GM13977 (cell line): ENCODE results near the gene ZNF488.

Experiments
- DNase-seq: peaks from one replicate; pipeline ENCODE4 v3.0.0; 2012; ENCODE audit warnings: low spot score
- CTCF ChIP-seq: IDR thresholded peaks from 2 replicates; pipeline ENCODE4 v1.5.1; 2012; ENCODE audit warnings: mild to moderate bottlenecking, control low read depth; ENCODE audit not compliant: insufficient read depth; ENCODE audit errors: extremely low read depth, missing control alignments
- in situ Hi-C: fragments of 300-500 bp; cut with MboI; formaldehyde crosslinking; loops from one replicate; pipeline ENCODE4 v1.12.0; 2022; ENCODE audit warnings: low sequenced_read_pairs, low pct_unique_long_range_greater_than_20kb, mixed read lengths, inconsistent platforms; ENCODE audit not compliant: unreplicated experiment

ZNF488 gene

GRCh38 chr10:47351899-47352815 lies 31.9 kb downstream of the ZNF488 start:
- in situ Hi-C loops, result no loop called here
- no peak for TF ChIP-seq CTCF
- DNase-seq, result no peak

GRCh38 chr10:47350671-47351640 lies 33.1 kb downstream of the ZNF488 start:
- no peak for DNase-seq
- TF ChIP-seq CTCF, result no peak
- in situ Hi-C loops, result no loop called here

- in situ Hi-C loops, result no loop called here
- no peak for TF ChIP-seq CTCF
- DNase-seq, result no peak
Measured at GRCh38 chr10:47349941-47350371, 34.1 kb downstream of the ZNF488 start.

DNA sequence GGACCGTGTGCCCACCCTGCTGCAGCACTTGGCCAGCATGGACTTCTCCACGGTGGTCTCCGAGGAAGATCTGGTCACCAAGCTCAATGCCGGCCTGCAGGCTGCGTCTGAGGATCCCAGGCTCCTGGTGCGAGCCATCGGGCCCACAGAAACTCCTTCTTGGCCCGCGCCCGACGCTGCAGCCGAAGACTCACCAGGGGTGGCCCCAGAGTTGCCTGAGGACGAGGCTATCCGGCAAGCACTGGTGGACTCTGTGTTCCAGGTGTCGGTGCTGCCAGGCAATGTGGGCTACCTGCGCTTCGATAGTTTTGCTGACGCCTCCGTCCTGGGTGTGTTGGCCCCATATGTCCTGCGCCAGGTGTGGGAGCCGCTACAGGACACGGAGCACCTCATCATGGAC lies 34.6 kb downstream of the ZNF488 start:
- in situ Hi-C loops, result no loop called here
- no peak for DNase-seq
- no peak for TF ChIP-seq CTCF

DNA sequence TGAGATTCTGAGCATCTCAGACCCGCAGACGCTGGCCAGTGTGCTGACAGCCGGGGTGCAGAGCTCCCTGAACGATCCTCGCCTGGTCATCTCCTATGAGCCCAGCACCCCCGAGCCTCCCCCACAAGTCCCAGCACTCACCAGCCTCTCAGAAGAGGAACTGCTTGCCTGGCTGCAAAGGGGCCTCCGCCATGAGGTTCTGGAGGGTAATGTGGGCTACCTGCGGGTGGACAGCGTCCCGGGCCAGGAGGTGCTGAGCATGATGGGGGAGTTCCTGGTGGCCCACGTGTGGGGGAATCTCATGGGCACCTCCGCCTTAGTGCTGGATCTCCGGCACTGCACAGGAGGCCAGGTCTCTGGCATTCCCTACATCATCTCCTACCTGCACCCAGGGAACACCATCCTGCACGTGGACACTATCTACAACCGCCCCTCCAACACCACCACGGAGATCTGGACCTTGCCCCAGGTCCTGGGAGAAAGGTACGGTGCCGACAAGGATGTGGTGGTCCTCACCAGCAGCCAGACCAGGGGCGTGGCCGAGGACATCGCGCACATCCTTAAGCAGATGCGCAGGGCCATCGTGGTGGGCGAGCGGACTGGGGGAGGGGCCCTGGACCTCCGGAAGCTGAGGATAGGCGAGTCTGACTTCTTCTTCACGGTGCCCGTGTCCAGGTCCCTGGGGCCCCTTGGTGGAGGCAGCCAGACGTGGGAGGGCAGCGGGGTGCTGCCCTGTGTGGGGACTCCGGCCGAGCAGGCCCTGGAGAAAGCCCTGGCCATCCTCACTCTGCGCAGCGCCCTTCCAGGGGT lies 35.2 kb downstream of the ZNF488 start:
- DNase-seq, result no peak
- in situ Hi-C loops, result no loop called here
- TF ChIP-seq CTCF, result no peak

GRCh38 chr10:47348138-47348651 lies 35.9 kb downstream of the ZNF488 start, which contains the start of gene RBP3:
RBP3 (plus strand) TSS chr10:47348363; CDS start chr10:47348485, 122 bp downstream.
- in situ Hi-C loops, result no loop called here
- TF ChIP-seq CTCF, result no peak

More at GRCh38 chr10:47348138-47348651, 35.9 kb downstream of the ZNF488 start, which contains the start of gene RBP3:
- no peak for DNase-seq
